C1 segment of cervical spinal cord (tissue), 14 donors: ENCODE measurements around the gene PTPRM.

ENCODE experiments used
- DNase-seq, 14 donors: peaks; one replicate each; lab custom pipeline; 2025; lab: John Stamatoyannopoulos, UW

Gene PTPRM

GRCh38 chr18:7567474-7568425, 634 bp downstream of the PTPRM start:
- DNase-seq = peak in 10 of 14 donors; percentile 7 to 76 (median 52)

- DNase-seq = peak in 5 of 14 donors; percentile 11 to 65 (median 56)
These were observed 1.3 kb downstream of the PTPRM start for GRCh38 chr18:7568426-7568825.

GRCh38 chr18:7571626-7572025, 4.5 kb downstream of the PTPRM start:
- DNase-seq = no peak

- no peak for DNase-seq
These were observed 5.7 kb downstream of the PTPRM start for GRCh38 chr18:7572822-7573221.

GRCh38 chr18:7575465-7576028, 8.4 kb downstream of the PTPRM start:
- DNase-seq = no peak

- no peak for DNase-seq
These were observed 9.0 kb downstream of the PTPRM start for GRCh38 chr18:7576077-7576476.

GRCh38 chr18:7576685-7577084, 9.6 kb downstream of the PTPRM start:
- no peak for DNase-seq

- no peak for DNase-seq
These were observed 10.6 kb downstream of the PTPRM start for GRCh38 chr18:7577706-7578105.

GRCh38 chr18:7579176-7579917, 12.2 kb downstream of the PTPRM start:
- no peak for DNase-seq

- no peak for DNase-seq
These were observed 12.9 kb downstream of the PTPRM start for GRCh38 chr18:7579918-7580542.

GRCh38 chr18:7584646-7585275, 17.6 kb downstream of the PTPRM start:
- no peak for DNase-seq

- DNase-seq = no peak
These were observed 18.2 kb downstream of the PTPRM start for GRCh38 chr18:7585276-7585670.

- DNase-seq = no peak
These were observed 19.3 kb downstream of the PTPRM start for GRCh38 chr18:7586379-7586778.

GRCh38 chr18:7590826-7591560, 23.9 kb downstream of the PTPRM start:
- DNase-seq = no peak

- no peak for DNase-seq
These were observed 25.4 kb downstream of the PTPRM start for GRCh38 chr18:7592305-7593071.

GRCh38 chr18:7593218-7593819, 26.2 kb downstream of the PTPRM start:
- DNase-seq = no peak

- no peak for DNase-seq
These were observed 29.0 kb downstream of the PTPRM start for GRCh38 chr18:7596147-7596546.

GRCh38 chr18:7597500-7597899, 30.4 kb downstream of the PTPRM start:
- DNase-seq = no peak
